Skin of body (tissue), 2 donors: Measurements from ENCODE around the gene AGPAT2. TPM values are rescaled to one million over a fixed set of nuclear protein-coding genes. Genes with fewer than 3 reads are reported as not detected.
A peak's percentile ranks its signal among the peaks of the same experiment; 100 is the strongest.
"Not testable (repeated sequence)": the region's sequence is repeated elsewhere in the genome, so short reads cannot be mapped to it uniquely, and the experiment has no call there.

Experiments
- DNase-seq: peaks from one replicate; lab custom pipeline; 2025; lab: John Stamatoyannopoulos, UW
- total RNA-seq: library from RNA; depleted of rRNA; stranded (reverse); fragments of >200 nt; gene quantifications from one replicate; pipeline ENCODE4 v1.2.3, GENCODE V29; 2014

Gene AGPAT2
- total RNA-seq, 1 donor from 2014 or later = 45.4 TPM

DNA sequence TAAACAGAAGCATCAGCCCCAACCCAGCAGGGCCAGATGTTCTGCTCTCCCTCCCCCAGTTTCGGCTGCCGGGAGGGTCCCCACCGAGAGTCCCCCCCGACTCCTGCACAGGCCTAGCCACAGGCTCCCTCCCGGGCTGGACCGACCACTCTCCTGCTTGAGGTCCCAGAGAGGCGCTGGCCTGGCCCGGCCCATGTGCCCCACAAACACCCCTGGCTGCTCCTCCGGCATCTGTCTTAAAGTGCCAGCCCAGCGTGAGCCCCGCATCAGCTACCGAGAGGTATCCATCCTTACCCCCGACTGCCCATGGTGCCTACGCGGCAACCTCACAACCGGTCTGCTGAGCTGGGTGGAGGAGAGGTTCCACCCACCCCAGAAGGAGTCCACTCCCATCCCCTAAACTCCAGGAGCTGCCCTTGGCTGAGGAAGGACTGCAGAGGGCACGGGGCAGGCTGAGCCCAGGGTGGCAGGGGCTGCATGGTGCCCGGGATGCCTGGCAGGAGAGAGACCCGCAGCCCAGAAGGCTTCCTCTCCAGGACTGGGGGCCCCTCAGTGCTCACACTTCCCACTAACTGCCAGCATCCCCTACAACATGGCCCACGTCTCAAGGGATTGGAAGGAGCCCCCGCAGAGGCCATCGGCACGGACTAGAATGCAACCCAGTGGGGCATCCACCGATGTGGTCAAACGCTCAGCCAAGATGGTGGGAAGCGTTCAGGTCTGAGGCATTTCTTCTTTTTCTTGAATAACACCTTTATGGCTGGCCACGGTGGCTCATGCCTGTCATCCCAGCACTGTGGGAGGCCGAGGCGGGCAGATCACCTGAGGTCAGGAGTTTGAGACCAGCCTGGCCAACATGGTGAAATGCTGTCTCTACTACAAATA lies 40.2 kb downstream of the AGPAT2 start:
- no peak for DNase-seq

DNA sequence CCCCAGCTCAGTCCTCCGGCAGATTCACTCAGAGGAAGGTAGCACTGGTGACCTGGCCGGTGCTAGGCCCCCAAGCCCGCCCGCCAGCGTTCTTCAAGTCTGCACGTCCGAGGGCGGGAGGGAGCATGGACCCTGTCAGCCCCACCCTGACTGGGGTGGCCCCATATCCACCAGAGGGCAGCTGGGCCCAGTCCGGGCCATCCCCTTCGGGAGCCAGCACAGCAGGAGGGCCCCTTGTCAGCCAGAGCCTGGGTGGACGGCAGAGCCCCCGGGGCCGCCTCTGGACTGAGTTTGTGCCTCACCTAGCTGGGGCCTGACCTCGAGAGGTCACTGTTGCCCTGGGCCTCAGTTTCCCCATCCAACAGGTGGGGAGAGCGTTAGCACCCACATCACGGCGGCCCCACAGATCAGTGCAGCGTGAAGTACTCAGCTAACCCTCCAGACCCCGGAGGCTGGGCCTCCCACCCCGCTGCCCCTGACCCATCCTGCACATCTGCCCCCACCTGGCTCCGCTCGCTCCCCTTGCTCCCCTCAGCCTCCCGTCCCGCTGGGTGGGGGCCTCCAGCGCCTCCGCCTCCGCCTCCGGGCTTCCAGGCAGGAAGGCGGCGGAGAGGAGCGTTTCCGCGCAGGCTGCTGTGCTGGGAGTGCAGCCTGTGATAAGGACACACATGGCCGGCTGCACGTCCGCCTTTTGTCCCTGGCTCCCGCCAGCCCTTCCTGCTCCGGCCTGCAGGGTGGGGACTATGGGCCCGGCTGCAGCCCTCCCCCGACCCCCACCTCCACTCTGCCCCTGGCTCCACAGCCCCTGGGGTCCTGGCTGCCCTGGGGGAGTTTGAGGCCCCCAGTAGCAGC lies 41.1 kb downstream of the AGPAT2 start:
- peak; percentile 58 for DNase-seq

DNA sequence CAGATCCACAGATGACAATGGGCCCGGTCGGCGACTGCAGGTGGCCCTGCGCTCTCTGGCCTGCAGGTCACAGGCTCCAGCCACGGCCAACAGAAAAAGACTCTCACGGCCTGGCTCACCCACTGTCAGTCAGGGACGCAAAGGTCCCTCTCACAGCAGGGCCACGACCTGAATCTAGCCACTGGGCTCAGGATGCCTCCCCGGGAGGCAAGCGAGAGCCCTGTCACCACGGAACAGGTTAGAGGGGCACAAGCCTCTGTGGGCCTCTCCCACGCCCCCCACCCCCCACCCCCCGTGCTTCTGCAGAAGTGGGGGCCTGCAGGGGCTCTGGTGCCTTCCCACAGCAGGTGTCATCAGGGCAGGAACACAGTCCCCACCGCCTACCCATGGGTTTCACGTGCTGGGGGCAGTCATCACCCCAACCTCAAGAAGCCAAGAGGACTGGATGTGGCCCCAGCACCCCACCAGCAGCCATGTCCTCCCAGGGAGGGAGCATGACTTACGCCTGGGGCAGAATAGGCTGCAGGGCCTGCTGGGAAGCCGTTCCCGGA lies 41.8 kb downstream of the AGPAT2 start:
- no peak for DNase-seq

DNA sequence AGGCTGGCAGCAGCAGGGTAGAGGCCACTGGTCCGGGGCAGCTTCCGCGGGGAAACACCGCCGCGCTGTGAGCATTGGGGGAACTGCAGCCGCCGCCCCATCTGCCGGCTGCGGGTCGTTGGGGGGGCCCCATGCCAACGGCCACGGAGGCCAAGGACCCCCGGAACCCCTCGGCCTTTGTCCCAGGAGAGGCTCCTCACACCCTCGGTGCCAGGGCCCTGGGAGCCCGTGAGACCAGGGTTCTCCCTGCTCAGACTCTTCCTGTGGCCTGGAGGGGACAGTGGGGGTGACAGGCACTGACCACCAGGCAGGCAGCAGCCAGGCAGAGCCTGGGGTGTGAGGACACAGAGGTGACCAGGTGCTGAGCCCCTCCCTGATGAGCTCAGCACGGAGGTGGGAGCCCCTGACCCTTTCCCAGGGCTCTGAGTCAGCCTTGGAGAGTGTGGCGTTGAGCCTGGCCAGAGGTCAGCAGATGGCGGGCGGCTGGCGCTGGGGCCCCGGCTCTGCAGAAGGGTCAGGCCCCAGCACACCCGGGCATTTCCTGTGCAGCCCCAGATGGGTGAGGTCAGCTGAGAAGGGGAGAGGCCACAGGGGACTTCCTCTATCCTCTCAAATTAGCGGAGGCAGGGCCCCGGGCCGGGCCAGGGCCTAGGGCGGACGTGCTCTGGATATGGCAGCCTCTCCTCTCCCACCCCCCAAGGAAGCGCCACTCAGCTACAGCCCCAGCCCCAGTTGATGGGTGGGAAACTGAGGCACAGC lies 42.5 kb downstream of the AGPAT2 start:
- no peak for DNase-seq

DNA sequence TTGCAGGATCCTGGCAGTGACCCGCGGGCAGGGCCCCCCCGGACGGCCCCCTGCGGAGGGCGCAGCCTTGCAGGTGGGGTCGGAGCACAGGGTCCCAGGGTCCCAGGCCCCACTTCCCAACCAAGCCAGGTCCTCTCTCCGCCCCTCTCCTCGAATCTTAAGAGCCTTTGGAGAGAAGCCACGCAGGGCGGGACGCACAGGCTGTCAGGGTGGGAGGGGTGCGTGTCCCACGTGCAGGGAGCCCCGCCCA lies 43.0 kb downstream of the AGPAT2 start:
- no peak for DNase-seq

DNA sequence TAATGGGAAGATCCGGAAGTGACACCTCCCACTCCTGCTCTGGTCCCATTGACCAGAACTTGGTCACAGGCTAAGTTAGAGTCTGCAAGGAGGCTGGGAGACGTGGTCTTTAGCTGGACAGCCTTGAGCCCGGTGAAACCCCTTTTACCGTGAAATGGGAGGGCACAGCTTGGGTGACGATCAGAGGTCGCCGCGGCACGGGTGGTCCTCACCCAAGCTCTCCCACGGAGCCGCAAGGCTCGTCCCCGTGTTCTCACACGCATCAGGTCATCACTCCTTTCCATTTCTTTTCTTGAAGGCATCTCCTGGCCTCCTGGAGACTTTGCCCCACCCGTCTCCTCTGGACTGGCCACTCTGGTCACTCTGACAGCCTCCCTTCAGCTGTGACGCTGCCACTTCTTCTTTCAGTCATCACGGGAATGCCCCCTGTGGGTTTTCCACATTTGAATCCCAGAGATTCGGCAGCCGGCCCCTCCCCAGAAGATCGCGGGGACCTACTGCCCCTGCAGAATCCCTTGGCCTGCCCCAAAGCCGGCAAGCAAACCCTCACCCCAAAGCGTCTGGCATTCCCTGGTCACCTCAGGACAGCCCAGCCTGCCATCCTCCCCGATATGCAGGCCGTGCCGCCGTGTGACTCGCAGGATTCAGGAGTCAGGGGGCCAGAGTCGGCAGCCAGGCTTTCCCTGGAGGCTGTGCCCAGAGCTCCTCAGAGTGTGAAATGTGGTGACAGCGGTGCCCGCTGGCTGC lies 43.5 kb downstream of the AGPAT2 start:
- DNase-seq = no peak

DNA sequence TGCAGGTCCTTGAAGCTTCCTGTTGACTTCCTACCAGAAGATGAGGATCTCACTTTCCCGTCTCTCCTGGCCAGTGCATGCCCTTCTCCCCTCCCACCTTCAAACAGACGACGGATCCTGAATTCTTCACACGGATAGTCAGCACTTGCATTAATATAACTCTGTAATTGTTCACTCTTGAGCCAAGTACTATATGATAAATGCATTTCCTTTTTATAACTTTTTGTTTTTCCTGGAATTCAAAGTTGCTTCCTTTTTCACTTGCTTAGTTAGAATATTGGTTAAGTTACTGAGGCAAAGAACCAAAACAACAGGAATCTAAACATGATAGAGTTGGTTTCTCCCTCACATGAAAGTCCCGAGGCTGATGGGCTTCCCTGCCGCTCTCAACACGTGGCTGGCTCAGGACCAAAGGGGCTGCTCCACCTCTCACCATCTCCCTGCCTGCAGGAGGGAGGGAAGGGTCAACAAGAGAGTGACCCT lies 44.8 kb downstream of the AGPAT2 start:
- no peak for DNase-seq

DNA sequence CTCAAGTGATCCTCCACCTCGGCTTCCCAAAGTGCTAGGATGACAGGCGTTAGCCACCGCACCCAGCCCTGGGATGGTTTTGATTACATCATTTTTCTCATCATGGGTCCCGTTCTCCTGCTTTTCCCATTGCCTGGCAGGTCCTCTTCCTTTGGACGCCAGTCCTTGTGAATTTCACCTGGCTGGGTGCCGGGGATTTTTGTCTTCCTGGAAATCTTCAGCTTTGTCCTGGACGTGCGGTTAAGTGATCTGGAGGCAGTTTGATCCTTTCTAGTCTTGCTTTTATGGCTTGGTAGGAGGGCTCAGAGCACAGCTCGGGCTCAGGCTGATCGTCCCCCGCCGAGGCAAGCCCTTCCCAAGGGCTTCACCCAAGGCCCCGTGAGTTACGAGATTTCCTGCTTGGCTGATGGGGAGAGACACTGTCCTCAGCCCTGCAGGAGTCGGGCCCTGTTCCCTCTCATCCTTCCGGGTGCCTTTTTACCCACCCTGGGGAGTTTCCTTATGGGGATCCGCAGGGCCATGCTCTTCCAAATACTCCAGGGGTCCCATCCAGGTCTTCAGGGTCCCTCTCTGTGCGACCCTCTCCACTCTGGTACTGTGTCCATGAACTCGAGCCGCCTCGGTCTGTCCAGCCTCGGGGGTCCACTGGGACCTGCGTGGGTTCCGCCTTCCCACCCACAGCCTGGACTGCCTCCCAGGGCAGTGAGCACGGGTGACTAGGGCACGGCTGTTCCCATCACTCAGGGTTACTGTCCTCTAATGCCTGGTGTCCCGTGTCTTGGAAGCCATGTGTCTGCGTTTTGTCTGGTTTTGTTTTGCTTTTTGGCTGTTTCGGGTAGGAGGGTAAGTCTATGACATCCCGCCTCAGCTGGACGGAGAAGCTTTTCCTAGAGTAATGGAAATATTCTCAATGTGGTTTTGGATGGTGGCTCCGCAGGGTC lies 46.8 kb downstream of the AGPAT2 start:
- DNase-seq = no peak

DNA sequence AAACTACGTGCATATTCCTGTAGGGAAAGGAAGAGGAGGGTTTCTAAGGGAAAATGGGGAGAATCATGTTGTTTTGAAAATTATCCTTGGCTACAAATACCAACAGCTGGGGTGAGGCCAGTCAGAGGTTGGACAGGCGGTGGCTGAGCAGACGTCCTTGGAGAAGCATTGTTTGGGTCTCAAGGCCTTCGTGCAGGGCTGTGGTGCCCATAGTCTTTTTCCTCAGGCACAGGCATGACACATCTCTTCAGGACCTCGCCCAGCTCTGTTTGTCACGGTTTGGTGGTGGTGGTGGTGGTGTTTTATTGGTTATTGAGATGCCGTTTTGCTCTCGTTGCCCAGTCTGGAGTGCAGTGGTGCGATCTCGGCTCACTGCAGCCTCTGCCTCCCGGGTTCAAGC lies 52.4 kb downstream of the AGPAT2 start:
- no peak for DNase-seq

DNA sequence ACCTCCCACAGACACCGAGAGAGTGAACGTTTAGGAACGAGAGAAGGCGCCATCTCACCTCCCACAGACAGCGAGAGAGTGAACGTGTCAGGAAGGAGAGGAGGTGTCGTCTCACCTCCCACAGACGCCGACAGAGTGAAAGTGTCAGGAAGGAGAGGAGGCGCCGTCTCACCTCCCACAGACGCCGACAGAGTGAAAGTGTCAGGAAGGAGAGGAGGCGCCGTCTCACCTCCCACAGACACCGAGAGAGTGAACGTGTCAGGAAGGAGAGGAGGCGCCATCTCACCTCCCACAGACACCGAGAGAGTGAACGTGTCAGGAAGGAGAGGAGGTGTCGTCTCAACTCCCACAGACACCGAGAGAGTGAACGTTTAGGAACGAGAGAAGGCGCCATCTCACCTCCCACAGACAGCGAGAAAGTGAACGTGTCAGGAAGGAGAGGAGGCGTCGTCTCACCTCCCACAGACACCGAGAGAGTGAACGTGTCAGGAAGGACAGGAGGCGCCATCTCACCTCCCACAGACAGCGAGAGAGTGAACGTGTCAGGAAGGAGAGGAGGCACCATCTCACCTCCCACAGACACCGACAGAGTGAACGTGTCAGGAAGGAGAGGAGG lies 54.7 kb downstream of the AGPAT2 start:
- not testable (repeated sequence) for DNase-seq

DNA sequence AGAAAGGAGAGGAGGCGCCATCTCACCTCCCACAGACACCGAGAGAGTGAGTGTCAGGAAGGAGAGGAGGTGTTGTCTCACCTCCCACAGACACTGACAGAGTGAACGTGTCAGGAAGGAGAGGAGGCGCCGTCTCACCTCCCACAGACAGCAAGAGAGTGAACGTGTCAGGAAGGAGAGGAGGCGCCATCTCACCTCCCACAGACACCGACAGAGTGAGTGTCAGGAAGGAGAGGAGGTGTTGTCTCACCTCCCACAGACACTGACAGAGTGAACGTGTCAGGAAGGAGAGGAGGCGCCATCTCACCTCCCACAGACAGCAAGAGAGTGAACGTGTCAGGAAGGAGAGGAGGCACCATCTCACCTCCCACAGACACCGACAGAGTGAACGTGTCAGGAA lies 55.2 kb downstream of the AGPAT2 start:
- DNase-seq = not testable (repeated sequence)

DNA sequence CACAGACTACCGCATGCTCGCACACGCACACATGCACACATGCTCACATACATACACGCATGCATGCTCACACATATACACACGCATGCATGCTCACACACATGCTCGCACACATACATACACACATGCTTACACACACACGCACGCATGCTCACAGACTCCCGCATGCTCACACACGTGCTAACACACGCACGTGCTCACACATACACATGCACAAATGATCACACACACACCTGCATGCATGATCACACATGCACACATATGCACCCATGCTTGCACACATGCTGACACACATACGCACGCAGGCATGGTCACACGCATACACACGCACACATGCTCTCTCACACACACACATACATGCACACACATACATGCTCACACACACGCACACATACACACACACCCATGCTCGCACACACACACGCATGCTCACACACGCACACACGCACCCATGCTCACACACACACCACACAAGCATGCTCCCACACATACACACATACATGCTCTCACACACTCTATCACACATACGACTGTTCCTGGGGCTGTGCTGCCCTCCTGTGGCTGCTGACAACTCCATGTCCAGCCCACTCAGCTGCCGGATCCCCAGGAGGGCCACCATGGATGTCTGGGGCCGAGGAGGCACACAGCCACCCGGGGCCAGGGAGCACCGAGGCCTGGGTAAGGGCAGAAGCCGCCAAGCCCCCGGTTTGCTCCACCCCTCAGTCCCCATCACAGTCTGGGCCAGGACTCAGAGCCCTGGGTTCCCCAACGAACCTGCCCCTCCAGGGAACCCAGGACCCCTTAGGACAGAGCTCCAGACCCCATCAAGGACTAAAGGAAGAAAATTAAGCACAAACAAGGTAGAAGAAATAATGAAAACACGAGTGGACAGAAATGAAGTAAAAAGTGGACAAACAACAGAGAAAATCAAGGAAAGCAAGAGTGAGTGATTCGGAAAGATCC lies 55.9 kb downstream of the AGPAT2 start:
- peak; percentile 72 for DNase-seq

DNA sequence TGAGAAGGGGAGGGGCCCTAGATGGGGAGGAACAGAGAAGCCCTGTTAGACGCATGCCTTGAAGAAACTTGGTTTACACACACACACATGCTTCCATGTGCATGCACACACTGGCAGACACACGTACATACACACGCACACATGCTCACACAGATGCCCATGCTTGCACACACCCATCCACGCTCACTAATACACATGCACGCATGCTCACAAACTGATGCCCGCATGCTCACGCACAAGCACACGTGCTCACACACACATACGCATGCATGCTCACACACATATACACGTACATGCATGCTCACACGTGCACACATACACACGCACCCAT lies 56.6 kb downstream of the AGPAT2 start:
- DNase-seq = no peak

DNA sequence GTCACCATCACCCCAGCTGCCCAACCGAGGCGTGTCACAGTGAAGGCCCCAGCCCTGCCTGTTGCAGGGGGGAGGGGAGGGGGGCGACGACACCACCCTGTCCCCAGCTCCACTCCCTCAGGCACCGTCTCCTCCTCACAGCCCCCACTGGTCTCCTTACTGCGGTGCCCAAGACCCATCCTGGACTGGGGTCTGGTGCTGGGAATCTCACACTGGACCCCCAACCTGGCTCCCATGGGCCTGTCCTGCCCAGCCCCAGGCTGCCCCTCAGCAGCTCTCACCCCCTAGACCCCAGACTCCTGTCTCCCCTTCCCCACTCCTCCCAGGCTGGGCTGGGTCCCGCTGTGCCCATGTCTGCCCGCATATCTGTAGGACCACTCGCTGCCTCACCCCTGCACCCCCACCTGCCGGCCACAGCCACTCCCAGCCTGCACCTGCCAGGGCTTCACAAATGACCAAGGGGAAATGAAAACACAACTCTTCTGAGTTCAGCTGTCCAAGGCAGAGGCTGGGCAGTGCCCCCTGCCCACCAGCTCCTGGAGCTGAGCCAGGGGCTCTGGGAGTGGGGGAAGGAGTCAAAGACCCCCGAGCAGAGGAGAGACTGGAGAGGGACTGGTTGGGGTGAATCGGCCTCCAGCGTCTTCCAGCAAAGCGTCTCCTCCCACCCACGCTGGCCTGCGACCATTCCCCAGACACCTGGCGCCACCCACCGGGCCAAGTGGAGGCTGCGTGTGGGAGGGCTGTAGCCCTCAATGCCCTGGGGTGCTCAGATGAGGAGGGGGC lies 57.2 kb downstream of the AGPAT2 start:
- peak; percentile 41 for DNase-seq

DNA sequence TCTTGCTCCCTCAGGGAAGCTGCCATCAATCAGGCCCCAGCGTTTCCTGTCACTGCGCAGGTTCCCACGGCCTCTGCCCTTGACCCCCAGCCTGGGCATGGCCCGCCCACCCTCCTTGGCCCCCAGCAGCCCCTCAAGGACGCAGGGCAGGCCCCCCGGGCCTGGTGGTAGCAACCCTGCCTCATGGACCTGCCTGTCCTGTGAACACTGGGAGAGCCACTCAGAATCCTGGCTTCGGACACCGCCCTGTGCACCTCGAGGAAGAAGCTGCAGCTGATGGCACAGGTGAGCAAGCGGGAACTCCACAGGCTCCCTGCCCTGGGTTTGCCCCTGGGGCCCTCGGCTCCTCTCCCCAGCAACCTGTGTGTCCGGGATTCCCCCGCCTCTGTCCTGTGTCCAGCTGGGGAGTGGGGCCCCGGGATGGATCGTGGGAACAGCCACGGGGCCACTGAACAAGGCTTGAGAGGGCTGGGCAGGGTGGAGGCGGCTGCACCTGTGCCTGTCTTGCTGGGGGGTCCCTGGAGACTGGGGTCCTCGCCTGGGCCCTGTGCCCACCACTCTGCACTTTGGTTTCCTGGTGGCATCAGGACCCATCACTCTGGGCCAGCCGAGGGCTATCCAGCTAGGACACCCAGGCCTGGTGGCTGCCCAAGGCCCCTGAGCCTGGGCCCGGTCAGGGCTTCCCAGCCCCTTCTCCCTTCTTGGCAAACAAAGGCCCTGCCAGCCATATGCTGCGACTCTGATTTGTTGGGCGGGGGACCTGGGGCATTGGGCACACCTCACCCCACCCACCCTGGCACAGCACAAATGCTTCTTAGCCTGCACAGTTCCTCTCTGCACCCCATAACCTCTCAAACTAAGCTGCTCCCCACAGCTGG lies 58.0 kb downstream of the AGPAT2 start:
- no peak for DNase-seq

DNA sequence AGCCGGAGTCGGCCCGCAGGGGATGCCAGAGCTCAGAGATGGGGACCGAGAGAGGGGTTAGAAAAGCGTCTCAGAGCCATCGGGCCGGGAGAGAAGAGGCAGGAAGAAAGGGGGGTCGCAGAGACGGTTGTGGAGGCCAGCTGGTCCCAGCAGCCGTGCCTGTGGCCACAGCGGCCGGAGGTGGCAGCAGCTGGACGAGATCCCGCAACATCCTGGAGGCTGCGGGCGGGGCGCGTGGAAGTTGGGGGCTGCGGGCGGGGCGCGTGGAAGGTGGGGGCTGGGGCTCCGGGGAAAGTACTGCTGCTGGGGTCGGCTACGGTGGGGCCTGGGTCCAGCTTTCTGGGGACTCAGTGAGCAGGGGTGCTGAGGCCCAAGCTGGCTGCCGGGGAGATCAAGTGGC lies 59.0 kb downstream of the AGPAT2 start:
- DNase-seq = no peak
